GM21515 (cell line): ENCODE measurements around the gene GLI3.

Source experiments
- ATAC-seq: cut with Tn5 transposase; IDR thresholded peaks from one replicate; pipeline ENCODE4 v1.9.1; 2021; ENCODE audit not compliant: unreplicated experiment

GLI3 gene

GRCh38 chr7:41940760-41941343 lies 296.2 kb downstream of the GLI3 start:
- ATAC-seq = peak; percentile 84

GRCh38 chr7:41938371-41938770 lies 298.6 kb downstream of the GLI3 start:
- no peak for ATAC-seq

GRCh38 chr7:41933427-41933826 lies 303.6 kb downstream of the GLI3 start:
- ATAC-seq = no peak

- ATAC-seq = no peak
Measured at GRCh38 chr7:41931263-41931646, 305.8 kb downstream of the GLI3 start.

GRCh38 chr7:41930538-41931262 lies 306.3 kb downstream of the GLI3 start:
- ATAC-seq = no peak

GRCh38 chr7:41928781-41929180 lies 308.2 kb downstream of the GLI3 start:
- no peak for ATAC-seq

GRCh38 chr7:41928166-41928565 lies 308.8 kb downstream of the GLI3 start:
- ATAC-seq = no peak

GRCh38 chr7:41927380-41927779 lies 309.6 kb downstream of the GLI3 start:
- ATAC-seq = no peak

- no peak for ATAC-seq
Measured at GRCh38 chr7:41925946-41926345, 311.1 kb downstream of the GLI3 start.

GRCh38 chr7:41924796-41925195 lies 312.2 kb downstream of the GLI3 start:
- no peak for ATAC-seq

GRCh38 chr7:41922373-41922772 lies 314.6 kb downstream of the GLI3 start:
- no peak for ATAC-seq

GRCh38 chr7:41921453-41921981 lies 315.5 kb downstream of the GLI3 start:
- ATAC-seq = no peak

GRCh38 chr7:41918597-41918996 lies 318.4 kb downstream of the GLI3 start:
- no peak for ATAC-seq

- ATAC-seq = no peak
Measured at GRCh38 chr7:41916450-41916927, 320.5 kb downstream of the GLI3 start.

- no peak for ATAC-seq
Measured at GRCh38 chr7:41915871-41916270, 321.1 kb downstream of the GLI3 start.

- ATAC-seq = no peak
Measured at GRCh38 chr7:41912851-41913567, 324.0 kb downstream of the GLI3 start.

- no peak for ATAC-seq
Measured at GRCh38 chr7:41912426-41912825, 324.6 kb downstream of the GLI3 start.

- ATAC-seq = no peak
Measured at GRCh38 chr7:41911792-41912191, 325.2 kb downstream of the GLI3 start.
